AG04449 (cell line): ENCODE data around the gene KLRF1.

ENCODE experiments used
- CTCF ChIA-PET: fragments of 350-600 bp; formaldehyde crosslinking; extraction: SDS; loops from one replicate; lab custom pipeline; 2021; ENCODE audit warnings: antibody characterized with exemption; lab: Yijun Ruan, JAX
- POLR2A ChIA-PET: fragments of 400-600, 350-600 bp; formaldehyde crosslinking; extraction: SDS; loops from one replicate; lab custom pipeline; 2020; ENCODE audit warnings: antibody characterized with exemption, inconsistent platforms; lab: Yijun Ruan, JAX
- DNase-seq: peaks from one replicate; pipeline ENCODE4 v3.0.0-alpha.2; 2010; ENCODE audit warnings: low read depth, low spot score
- H3K4me3 ChIP-seq: 2 replicates; pipeline ENCODE4 v1.5.1; 2011; ENCODE audit warnings: low read depth, mild to moderate bottlenecking, control low read depth, low read length
- CTCF ChIP-seq: IDR thresholded peaks from one replicate; pipeline ENCODE4 v1.5.1; 2011; ENCODE audit warnings: mild to moderate bottlenecking, moderate library complexity, low read length, control low read depth, inconsistent platforms; ENCODE audit not compliant: insufficient read depth; ENCODE audit errors: missing control alignments

Gene KLRF1

GRCh38 chr12:9794484-9795093 lies 32.7 kb upstream of the KLRF1 start:
- no peak for TF ChIP-seq CTCF
- POLR2A ChIA-PET = no interaction called here
- no peak overlapping the region for H3K4me3 ChIP-seq
- no peak for DNase-seq
- CTCF ChIA-PET = interaction anchor here (1.1 kb wide), 1 partner anchor 44 kb away, joined by 3 read pairs; no protein-coding TSS in a partner anchor

GRCh38 chr12:9795945-9796344 lies 31.3 kb upstream of the KLRF1 start:
- POLR2A ChIA-PET = no interaction called here

GRCh38 chr12:9796346-9796745 lies 30.9 kb upstream of the KLRF1 start:
- ChIA-PET CTCF (interaction anchor here (1.5 kb wide), 1 partner anchor 46 kb away, joined by 4 read pairs; no protein-coding TSS in a partner anchor), POLR2A (no interaction called here)
- DNase-seq = no peak
- no peak overlapping the region for H3K4me3 ChIP-seq
- TF ChIP-seq CTCF = no peak

More at GRCh38 chr12:9795945-9796344, 31.3 kb upstream of the KLRF1 start:
- DNase-seq = no peak
- CTCF ChIA-PET = interaction anchor here (1.5 kb wide), 1 partner anchor 46 kb away, joined by 4 read pairs; no protein-coding TSS in a partner anchor
- no peak overlapping the region for H3K4me3 ChIP-seq
- TF ChIP-seq CTCF = no peak

- H3K4me3 ChIP-seq = no peak overlapping the region
- DNase-seq = no peak
- CTCF ChIA-PET = interaction anchor here (1.5 kb wide), 1 partner anchor 47 kb away, joined by 4 read pairs; no protein-coding TSS in a partner anchor
- POLR2A ChIA-PET = no interaction called here
- no peak for TF ChIP-seq CTCF
These were observed 30.3 kb upstream of the KLRF1 start for GRCh38 chr12:9796971-9797370.

- POLR2A ChIA-PET = no interaction called here
- TF ChIP-seq CTCF = peak; percentile 13
- H3K4me3 ChIP-seq = no peak overlapping the region
- CTCF ChIA-PET = interaction anchor here (3.3 kb wide), 1 partner anchor 48 kb away, joined by 12 read pairs; no protein-coding TSS in a partner anchor
- no peak for DNase-seq
These were observed 29.3 kb upstream of the KLRF1 start for GRCh38 chr12:9797722-9798619.

GRCh38 chr12:9799961-9800360 lies 27.3 kb upstream of the KLRF1 start:
- no peak for DNase-seq
- no peak for TF ChIP-seq CTCF
- H3K4me3 ChIP-seq = no peak overlapping the region
- ChIA-PET POLR2A (no interaction called here), CTCF (interaction anchor here (3.3 kb wide), 1 partner anchor 50 kb away, joined by 12 read pairs; no protein-coding TSS in a partner anchor)
